ENCODE results near the gene ACVRL1. TPM values are rescaled to one million over a fixed set of nuclear protein-coding genes. Genes with fewer than 3 reads are reported as not detected.

ACVRL1 gene
- total RNA-seq, 2 donors from 2014 or later = not detected

DNA sequence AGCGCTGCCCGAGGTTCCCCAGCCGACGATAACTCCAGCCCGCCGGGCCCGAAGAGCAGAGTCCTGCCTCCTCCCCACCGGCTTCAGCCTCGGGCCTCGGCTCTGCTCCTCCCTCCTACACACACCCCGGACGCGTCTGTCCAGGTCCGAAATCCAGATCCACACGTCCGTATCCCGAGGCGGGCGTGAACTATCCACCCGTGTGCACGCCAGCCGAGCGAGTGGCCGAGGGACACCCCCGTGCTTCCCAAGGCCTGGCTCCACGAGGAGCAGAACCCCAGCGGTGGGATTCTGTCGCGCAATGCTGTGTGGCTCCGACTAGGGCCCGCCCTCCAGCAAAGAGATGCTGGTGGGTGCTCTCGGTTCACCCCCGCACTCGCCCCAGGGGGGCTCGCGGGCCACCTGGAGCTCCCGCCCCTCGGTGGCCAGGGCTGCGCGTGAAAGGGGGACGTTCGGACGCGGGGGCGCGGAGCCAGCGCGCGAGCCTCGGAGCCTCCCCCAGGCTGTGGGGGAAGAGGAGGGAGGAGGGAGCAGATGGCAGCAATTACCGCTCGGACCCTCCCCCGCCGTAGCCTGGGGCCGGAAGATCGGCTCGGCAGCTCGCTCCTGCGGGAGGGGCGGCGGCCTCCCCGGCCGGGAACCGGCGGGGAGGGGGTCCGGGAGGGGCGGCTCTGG is 38.3 kb upstream of the ACVRL1 start:
- Mint-ChIP-seq H3K27ac (no peak overlapping the region), H3K4me1 (peaks cover 19% of the 10 kb centered on the region), H3K27me3 (peaks cover 74% of the 10 kb centered on the region), H3K36me3 (ENCODE audit: low read depth) (peaks cover 19% of the 10 kb centered on the region), H3K4me3 (peak overlapping the region; percentile 41)
- DNase-seq (no peak), ATAC-seq (no peak)
- no peaks in the 10 kb centered on the region for H3K9me3 ChIP-seq (ENCODE audit: control insufficient read depth, low read length, poor library complexity, severe bottlenecking)

DNA sequence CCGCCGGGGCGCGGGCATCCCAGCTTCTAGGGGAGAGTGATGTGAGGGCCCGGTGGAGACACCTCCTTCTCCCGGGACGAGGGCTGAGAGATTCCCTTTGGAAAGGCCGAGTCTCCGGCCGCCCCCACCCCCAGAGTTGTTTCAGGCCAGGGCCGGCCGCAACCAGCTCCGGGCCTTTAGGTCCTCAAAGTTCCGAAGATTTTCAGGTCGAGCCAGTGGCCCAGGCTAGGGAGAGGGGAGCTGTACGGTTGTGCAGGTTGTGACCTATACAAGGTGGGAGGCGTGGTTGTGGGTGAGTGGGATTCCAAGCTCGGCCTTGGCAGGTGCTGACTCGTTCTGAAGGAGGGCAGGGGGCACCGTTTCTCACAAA is 37.8 kb upstream of the ACVRL1 start:
- no peak for DNase-seq
- Mint-ChIP-seq H3K36me3 (ENCODE audit: low read depth) (peaks cover 21% of the 10 kb centered on the region), H3K4me1 (peaks cover 19% of the 10 kb centered on the region), H3K27me3 (peaks cover 77% of the 10 kb centered on the region), H3K27ac (no peak overlapping the region), H3K4me3 (no peak overlapping the region)
- H3K9me3 ChIP-seq (ENCODE audit: control insufficient read depth, low read length, poor library complexity, severe bottlenecking) = no peaks in the 10 kb centered on the region
- no peak for ATAC-seq

DNA sequence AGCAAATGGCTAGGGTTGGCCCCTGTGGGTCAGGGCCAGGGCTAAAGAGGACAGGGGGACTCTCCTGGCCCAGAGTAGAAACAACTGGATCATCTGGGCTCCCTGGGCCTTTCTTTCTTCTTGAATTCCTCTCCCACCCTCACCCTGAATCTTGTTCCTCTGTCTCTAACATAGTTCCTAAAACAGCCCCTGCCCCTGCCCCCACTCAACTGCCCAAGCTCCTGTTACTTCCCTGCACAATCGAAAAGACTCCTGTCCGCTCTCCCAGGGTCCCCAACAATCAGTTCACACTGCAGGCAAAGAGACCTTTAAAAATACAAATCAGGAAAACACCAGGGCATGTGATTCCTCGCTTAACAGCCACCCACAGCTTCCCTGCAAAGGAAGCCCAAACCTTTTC is 37.4 kb upstream of the ACVRL1 start:
- Mint-ChIP-seq H3K27ac (no peak overlapping the region), H3K4me1 (peaks cover 19% of the 10 kb centered on the region), H3K4me3 (peak overlapping the region; percentile 62), H3K36me3 (ENCODE audit: low read depth) (peaks cover 21% of the 10 kb centered on the region), H3K27me3 (peaks cover 72% of the 10 kb centered on the region)
- DNase-seq = no peak
- no peak for ATAC-seq
- no peaks in the 10 kb centered on the region for H3K9me3 ChIP-seq (ENCODE audit: control insufficient read depth, low read length, poor library complexity, severe bottlenecking)

DNA sequence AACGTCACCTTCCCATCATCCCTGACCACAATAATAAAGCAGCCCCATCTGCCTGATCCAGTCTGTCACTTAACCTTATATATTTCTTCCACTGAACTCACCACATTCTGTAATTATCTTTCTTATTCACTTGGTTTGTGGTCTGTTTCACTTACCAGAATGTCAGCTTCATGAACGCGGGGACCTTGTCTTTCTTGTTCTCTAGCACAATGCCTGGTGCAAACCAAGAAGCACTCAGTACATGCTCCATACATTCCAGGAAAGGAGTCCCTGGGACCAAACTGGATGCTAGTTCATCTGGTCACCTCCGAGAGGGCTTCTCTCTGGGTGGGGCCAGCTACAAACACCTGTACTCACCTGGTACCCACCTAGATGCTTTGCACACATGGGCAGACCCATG is 36.8 kb upstream of the ACVRL1 start:
- peaks cover 19% of the 10 kb centered on the region for H3K4me1 Mint-ChIP-seq
- ATAC-seq = no peak
- no peak for DNase-seq
- peaks cover 67% of the 10 kb centered on the region for H3K27me3 Mint-ChIP-seq
- H3K36me3 Mint-ChIP-seq (ENCODE audit: low read depth) = peaks cover 21% of the 10 kb centered on the region
- no peak overlapping the region for H3K27ac Mint-ChIP-seq
- H3K4me3 Mint-ChIP-seq = no peak overlapping the region
- no peaks in the 10 kb centered on the region for H3K9me3 ChIP-seq (ENCODE audit: control insufficient read depth, low read length, poor library complexity, severe bottlenecking)

DNA sequence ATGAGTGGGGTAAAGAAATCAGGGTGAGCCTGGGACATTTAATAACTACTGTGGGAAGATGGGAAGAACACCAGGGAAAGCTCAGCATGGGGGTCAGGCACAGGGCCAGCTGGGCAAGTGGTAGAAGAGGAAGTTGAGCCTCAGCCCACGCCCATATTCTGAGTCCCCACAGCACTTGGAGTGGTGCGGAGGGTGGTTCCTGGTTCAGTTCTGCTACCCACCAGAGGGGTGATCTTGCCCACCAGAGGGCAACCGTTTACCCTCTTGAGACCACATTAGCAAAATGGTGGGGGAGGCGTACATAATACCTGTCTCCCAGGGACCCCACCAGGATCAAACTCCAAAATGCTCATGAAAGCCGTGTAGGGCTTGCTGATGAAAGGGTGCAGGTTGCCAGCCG is 36.2 kb upstream of the ACVRL1 start:
- H3K36me3 Mint-ChIP-seq (ENCODE audit: low read depth) = peaks cover 21% of the 10 kb centered on the region
- H3K4me1 Mint-ChIP-seq = peaks cover 19% of the 10 kb centered on the region
- DNase-seq (no peak), ATAC-seq (no peak)
- no peak overlapping the region for H3K4me3 Mint-ChIP-seq
- peaks cover 61% of the 10 kb centered on the region for H3K27me3 Mint-ChIP-seq
- H3K9me3 ChIP-seq (ENCODE audit: control insufficient read depth, low read length, poor library complexity, severe bottlenecking) = no peaks in the 10 kb centered on the region
- no peak overlapping the region for H3K27ac Mint-ChIP-seq

DNA sequence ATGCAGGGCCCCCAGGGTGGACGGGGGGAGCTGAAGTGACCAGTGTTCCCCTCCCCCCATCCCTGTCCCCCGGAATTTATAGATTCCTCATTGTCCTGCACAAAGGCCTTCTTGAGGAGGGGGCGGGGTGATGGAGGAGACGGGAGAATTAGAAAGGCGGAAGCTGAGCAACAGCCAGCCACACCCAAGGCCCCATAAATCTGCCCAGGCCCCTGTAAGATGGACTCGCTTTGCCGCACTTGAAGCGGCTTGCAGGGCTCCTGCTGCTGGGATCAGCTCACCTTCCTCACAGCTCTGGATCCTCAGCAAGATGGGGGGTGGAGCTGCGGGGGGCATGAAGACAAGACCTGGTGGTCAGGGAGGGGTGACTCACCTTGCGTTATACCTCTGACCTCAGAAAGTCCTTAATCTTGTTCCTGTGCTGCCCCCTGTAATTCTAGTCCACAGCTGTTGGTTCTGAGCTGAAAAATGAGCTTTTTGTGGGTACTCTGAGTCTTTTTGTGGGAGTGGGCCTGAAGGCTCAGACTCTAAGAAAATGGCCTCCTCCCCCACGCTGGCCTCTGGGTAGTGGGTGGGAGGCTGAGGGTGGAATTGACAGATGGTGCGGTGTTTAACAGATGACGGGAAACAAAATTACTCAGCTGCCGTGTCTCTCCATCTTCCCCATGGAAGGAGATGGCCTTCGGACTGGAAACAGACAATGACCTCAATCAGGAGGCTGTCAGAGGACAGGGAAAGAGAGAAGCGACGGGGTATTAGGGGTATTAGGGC is 35.2 kb upstream of the ACVRL1 start:
- DNase-seq (no peak), ATAC-seq (no peak)
- Mint-ChIP-seq H3K27ac (no peak overlapping the region), H3K27me3 (peaks cover 54% of the 10 kb centered on the region), H3K36me3 (ENCODE audit: low read depth) (peaks cover 21% of the 10 kb centered on the region), H3K4me3 (no peak overlapping the region), H3K4me1 (peaks cover 19% of the 10 kb centered on the region)
- H3K9me3 ChIP-seq (ENCODE audit: control insufficient read depth, low read length, poor library complexity, severe bottlenecking) = no peaks in the 10 kb centered on the region

DNA sequence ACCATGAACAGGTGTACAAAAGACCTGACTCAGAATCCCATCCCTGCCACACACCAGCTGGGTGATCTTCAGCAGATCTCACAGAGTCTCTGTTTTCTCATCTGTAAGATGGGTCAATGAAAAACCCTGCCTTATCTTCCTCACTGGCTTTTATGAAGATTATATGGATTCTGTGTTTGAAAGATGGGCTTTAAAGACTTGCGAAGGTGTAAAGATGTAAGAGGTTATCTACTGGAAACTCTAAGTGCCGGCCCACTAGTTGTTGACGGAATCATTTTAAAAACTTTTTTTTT is 34.7 kb upstream of the ACVRL1 start:
- H3K9me3 ChIP-seq (ENCODE audit: control insufficient read depth, low read length, poor library complexity, severe bottlenecking) = no peaks in the 10 kb centered on the region
- ATAC-seq = no peak
- no peak for DNase-seq
- Mint-ChIP-seq H3K27me3 (peaks cover 49% of the 10 kb centered on the region), H3K36me3 (ENCODE audit: low read depth) (peaks cover 17% of the 10 kb centered on the region), H3K4me3 (no peak overlapping the region), H3K4me1 (peaks cover 15% of the 10 kb centered on the region), H3K27ac (no peak overlapping the region)

DNA sequence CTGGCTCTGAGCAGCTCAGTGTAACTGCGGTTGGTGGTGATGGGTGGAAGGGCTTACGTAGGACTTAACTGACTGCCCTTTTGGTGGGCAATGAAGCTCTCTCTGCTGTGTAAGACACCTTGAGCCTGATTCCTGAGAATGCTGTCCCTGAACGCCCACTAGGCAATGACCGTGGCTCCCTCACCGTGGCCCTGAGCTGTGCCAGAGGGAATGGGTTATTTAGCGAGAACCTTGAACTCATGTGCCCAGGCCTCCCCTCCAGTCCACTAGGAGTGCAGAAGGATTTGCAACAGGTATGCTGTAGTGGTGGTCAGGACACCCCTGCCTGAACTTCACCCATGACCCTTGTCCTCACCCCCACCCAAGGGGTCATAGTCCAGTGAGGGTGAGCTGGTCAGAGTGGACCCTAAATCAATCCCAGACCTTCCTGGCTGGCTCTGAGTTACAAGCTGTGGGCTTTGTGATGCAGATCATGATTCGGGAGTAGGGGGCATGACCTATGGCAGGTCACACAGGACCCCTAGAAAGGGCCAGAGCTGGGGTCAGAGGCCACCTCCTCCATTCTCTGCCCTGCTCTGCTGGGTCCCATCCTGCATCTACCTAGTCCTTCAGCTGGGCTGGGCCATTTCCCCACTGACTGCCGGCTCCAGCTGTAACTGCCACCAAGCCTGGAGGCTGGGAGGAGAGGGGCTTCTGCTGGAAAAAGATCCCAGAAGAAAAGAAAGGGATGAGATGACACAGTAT is 33.9 kb upstream of the ACVRL1 start:
- peaks cover 13% of the 10 kb centered on the region for H3K36me3 Mint-ChIP-seq (ENCODE audit: low read depth)
- ATAC-seq = no peak
- DNase-seq = no peak
- peaks cover 41% of the 10 kb centered on the region for H3K27me3 Mint-ChIP-seq
- H3K4me3 Mint-ChIP-seq = no peak overlapping the region
- no peaks in the 10 kb centered on the region for H3K9me3 ChIP-seq (ENCODE audit: control insufficient read depth, low read length, poor library complexity, severe bottlenecking)
- H3K4me1 Mint-ChIP-seq = peaks cover 15% of the 10 kb centered on the region
- no peak overlapping the region for H3K27ac Mint-ChIP-seq

DNA sequence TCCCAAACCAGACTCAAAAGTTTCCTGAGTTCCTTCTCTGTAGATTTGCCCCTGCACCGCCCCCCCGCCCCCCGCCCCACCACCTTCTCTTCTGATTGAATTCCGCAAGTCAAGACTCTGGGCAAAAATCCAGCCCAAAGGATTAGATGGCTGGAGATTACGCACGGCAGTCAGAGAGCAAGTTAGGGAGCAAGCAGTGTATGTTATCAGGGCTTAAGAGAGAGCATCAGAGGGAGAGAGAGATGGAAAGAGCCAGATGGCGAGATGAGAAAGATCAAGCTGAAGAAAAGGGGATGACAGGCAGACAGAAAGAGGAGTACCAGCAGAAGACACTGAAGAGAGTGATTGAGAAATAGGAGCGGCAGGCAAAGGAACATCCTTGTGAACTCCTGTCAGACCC is 33.3 kb upstream of the ACVRL1 start:
- DNase-seq = no peak
- H3K4me1 Mint-ChIP-seq = peaks cover 9% of the 10 kb centered on the region
- H3K9me3 ChIP-seq (ENCODE audit: control insufficient read depth, low read length, poor library complexity, severe bottlenecking) = no peaks in the 10 kb centered on the region
- H3K4me3 Mint-ChIP-seq = no peak overlapping the region
- H3K36me3 Mint-ChIP-seq (ENCODE audit: low read depth) = peaks cover 9% of the 10 kb centered on the region
- ATAC-seq = no peak
- no peak overlapping the region for H3K27ac Mint-ChIP-seq
- peaks cover 39% of the 10 kb centered on the region for H3K27me3 Mint-ChIP-seq

DNA sequence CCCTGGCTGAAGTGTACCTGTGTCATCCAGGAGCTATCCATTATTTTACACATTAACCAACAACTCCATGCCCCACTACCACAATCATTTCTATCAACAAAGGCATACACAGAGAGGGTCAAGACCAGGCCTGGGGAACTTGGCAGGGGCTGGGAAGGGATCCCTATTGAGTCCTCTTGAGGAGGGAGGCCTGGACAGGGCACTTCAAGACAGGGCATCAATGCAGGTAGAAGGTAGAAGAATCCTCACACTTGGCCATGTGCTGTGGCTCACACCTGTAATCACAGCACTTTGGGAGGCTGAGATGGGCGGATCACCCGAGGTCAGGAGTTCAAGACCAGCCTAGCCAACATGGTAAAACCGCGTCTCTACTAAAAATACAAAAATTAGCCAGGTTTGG is 32.8 kb upstream of the ACVRL1 start:
- H3K4me3 Mint-ChIP-seq = no peak overlapping the region

DNA sequence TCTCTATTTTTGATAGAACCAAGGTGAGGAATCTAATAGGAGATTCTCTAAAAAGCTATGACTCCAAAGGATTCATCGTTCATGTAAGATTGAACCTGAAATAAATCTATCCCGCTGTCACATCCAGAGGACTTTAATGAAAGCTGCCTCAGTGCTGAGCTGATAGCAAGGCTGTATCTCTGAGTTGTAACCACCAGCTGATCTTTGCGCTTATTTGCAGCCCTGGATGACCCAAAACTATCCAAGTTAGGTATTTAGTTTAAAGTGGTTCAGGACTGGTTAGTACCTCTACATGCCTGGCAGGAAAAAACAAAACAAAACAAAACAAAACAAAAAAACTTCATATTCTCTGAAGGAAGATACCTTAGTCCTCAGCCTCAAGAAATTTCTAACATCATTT is 28.2 kb upstream of the ACVRL1 start:
- no peak overlapping the region for H3K27ac Mint-ChIP-seq
- H3K36me3 Mint-ChIP-seq (ENCODE audit: low read depth) = peaks cover under 1% of the 10 kb centered on the region
- no peak for ATAC-seq
- H3K9me3 ChIP-seq (ENCODE audit: control insufficient read depth, low read length, poor library complexity, severe bottlenecking) = no peaks in the 10 kb centered on the region
- H3K4me3 Mint-ChIP-seq = no peak overlapping the region
- DNase-seq = no peak
- H3K4me1 Mint-ChIP-seq = no peaks in the 10 kb centered on the region
- H3K27me3 Mint-ChIP-seq = peaks cover 11% of the 10 kb centered on the region

More for the DNA sequence above, 32.8 kb upstream of the ACVRL1 start:
- no peaks in the 10 kb centered on the region for H3K9me3 ChIP-seq (ENCODE audit: control insufficient read depth, low read length, poor library complexity, severe bottlenecking)
- Mint-ChIP-seq H3K36me3 (ENCODE audit: low read depth) (peaks cover 9% of the 10 kb centered on the region), H3K27ac (no peak overlapping the region), H3K4me1 (peaks cover 9% of the 10 kb centered on the region), H3K27me3 (peaks cover 41% of the 10 kb centered on the region)
- DNase-seq (no peak), ATAC-seq (no peak)

DNA sequence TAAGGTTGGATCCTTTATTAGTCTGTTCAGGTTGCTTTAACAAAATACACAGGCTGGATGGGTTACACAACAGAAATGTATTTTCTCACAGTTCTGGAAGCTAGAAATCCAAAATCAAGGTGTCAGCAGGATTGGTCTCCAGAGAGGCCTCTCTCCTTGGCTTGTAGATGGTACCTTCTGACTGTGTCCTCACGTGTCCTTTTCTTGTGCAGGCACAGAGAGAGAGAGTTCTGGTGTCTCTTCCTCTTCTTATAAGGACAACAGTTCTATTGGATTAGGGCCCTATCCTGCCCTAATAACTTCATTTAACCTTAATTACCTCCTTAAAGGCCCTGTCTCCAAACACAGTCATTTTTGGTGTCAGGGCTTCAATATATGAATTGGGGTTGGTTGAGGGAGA is 24.0 kb upstream of the ACVRL1 start:
- no peak for DNase-seq
- H3K9me3 ChIP-seq (ENCODE audit: control insufficient read depth, low read length, poor library complexity, severe bottlenecking) = no peaks in the 10 kb centered on the region
- Mint-ChIP-seq H3K4me3 (no peak overlapping the region), H3K27me3 (peaks cover 8% of the 10 kb centered on the region), H3K27ac (no peak overlapping the region), H3K4me1 (peaks cover 6% of the 10 kb centered on the region), H3K36me3 (ENCODE audit: low read depth) (no peaks in the 10 kb centered on the region)
- no peak for ATAC-seq

DNA sequence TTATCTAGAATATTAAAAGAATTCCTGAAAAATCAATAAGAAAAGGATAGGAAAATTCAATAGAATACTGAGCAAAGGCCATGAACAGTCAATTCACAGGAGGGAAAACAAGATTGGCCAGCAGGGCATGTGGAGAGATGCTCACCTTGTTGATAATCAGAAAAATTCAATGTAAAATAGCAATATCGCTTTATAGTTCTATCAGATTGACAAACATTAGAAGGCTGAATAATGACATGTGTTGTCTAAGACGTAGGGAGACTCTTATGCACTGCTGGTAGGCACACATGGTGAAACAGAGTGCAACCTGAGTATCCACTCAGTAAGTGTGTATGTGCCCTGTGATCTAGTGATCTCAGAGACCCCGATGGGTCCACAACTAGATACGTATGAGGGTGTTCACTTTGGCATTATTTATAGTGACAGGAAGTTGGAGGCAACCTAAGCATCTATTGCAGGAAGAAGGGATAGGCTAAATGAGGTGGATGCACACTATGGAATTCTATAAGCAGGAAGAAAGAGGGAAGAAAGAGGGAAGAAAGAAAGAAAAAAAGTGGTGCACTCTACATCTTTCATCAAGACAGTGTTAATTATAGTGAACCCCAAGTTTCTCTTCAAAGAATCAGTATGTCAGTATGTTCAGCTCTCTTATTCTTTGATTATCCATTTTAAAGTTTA is 23.2 kb upstream of the ACVRL1 start:
- Mint-ChIP-seq H3K4me3 (peak overlapping the region; percentile 2), H3K36me3 (ENCODE audit: low read depth) (no peaks in the 10 kb centered on the region), H3K27me3 (peaks cover 3% of the 10 kb centered on the region), H3K27ac (no peak overlapping the region), H3K4me1 (peaks cover 6% of the 10 kb centered on the region)
- ATAC-seq = no peak
- DNase-seq = no peak
- no peaks in the 10 kb centered on the region for H3K9me3 ChIP-seq (ENCODE audit: control insufficient read depth, low read length, poor library complexity, severe bottlenecking)

All from T-helper 17 cell (primary cell).